Activated CD8-positive, alpha-beta memory T cell treated with anti-CD3 and anti-CD28 coated beads for 36 hours (primary cell): ENCODE measurements around the gene RTL5. TPM values are rescaled to one million over a fixed set of nuclear protein-coding genes. Genes with fewer than 3 reads are reported as not detected.

Experiments used
- CTCF ChIA-PET: fragments of 350-600 bp; sonication (Branson Sonifier 250); formaldehyde crosslinking; loops from one replicate; lab custom pipeline; 2021; ENCODE audit warnings: antibody characterized with exemption; lab: Charles Lee
- POLR2A ChIA-PET: fragments of 350-600 bp; sonication (Branson Sonifier 250); formaldehyde crosslinking; loops from one replicate; lab custom pipeline; 2021; ENCODE audit warnings: antibody characterized with exemption; lab: Charles Lee
- total RNA-seq, 2 experiments: library from RNA; stranded (reverse); gene quantifications; one replicate each; pipeline ENCODE4 v1.2.3, GENCODE V29; 2021

Gene RTL5
- total RNA-seq, 2 experiments from 2014 or later, result 0.42 to 0.44 TPM

DNA sequence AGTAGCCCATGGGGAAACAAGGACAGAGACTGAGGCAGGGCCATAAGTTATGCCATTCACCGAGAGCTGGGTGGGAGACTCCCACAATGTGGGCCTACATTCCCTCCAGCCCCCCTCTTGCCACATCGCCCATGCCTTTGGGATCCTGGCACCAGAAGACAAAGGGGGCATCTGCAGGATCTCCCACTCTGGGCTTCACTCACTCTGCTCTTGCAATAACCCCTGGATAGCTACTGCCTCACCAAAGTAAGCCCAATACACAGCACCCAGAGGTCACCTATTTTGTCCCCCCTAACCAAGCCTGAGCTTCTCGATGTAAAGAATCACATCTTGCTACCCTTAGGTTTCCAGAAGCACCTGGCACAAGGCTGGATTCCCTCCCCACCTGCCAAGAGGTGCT lies 741 bp upstream of the RTL5 start:
- ChIA-PET CTCF (interaction anchor here (0.9 kb wide), 1 partner anchor 13 kb away, joined by 5 read pairs; no protein-coding TSS in a partner anchor), POLR2A (no interaction called here)

DNA sequence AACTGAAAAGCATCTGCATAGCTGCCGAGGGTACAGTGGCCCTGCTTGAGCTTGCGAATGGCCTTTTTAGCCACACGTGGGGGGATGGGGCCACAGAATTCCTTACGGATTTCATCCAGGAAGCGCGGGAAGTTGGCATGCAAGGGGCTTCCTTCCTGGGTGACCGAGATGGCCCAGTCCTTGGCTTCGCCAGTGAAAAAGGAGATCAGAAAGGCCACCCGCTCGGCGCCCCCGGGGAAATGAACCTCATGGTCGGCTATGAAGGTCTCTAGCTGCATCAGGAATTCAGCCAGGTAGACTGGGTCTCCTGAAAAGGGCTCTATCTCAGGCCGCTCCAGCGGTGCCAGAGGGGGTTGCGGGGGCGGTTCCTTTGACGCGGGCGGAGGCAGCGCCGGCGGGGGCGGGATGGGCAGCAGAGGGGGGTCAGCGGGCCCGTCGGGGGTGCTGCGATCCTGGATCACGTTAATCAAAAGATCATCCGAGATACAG lies 909 bp downstream of the RTL5 start:
- CTCF ChIA-PET, result interaction anchor here (1.6 kb wide), 1 partner anchor 134 kb away, joined by 5 read pairs; no protein-coding TSS in a partner anchor
- POLR2A ChIA-PET, result no interaction called here

DNA sequence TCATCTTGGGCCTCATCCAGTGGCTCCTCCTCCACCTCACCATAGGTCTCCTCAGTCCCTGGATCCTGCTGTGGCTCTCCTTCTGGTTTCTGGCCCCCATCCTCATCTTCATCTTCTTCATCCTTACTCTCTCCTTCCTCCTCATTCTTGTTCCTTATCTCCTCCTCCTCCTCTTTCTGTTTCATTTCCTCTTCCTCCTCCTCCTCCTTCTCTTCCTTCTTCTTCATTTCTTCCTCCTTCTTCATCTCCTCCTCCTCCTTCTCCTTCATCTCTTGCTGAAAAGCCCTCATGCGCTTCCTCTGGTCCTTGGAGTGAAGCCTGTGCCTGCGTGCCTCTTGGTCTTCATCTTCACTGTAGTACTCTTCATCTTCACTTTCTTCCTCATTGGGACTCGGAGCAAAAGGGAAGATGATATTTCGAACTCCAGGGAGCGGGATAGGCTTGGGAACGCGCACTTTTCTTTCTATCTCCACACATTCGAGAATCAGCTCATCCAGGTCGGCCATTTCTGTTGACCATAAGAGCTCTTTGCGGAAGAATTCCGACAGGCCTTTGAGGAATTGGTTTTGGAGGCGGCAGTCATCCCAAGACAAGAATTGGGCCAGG lies 1.5 kb downstream of the RTL5 start:
- ChIA-PET CTCF (interaction anchor here (1.6 kb wide), 1 partner anchor 133 kb away, joined by 5 read pairs; no protein-coding TSS in a partner anchor), POLR2A (no interaction called here)

DNA sequence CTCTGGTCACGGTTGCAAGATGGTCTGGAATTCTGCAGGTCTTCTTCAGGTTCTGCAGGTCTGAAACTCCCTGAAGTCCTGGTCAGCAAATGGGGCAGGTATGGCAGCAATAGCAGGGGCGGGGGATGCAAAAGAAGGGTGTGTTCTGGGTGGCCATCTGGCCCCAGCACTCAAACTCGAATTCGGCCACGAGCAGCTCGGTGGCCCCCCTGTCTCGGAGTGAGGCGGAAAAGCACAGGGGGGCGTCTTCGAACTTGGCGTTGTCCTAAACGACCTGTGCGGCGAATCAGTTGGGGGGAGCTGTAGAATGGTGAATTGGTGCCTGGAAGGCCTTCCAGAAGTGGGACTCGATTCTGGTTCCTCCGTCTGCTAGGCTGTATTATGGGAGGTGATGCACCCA lies 2.1 kb downstream of the RTL5 start:
- ChIA-PET CTCF (interaction anchor here (1.6 kb wide), 1 partner anchor 133 kb away, joined by 5 read pairs; no protein-coding TSS in a partner anchor), POLR2A (no interaction called here)

DNA sequence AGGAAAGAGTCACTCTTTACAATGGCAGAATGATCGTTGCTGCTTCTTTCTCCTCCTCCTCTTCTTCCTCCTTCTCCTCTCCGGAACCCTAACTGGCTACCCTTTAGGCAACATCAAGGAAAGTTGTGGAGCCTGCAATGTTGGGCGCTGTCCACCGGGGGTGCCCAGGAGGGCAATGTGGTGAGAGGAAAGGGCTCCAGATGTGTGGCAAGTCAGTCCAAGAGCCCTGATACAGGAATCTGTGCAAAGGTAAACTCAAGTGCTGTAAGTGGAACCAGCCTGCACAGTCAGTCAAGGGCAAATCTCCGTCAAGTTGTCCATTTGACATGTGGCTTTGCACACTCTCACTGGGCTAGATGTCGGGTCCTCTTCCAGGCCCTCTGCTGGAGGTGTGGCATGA lies 2.8 kb downstream of the RTL5 start:
- ChIA-PET CTCF (interaction anchor here (0.9 kb wide), 2 partner anchors 107 to 126 kb away, joined by 3 read pairs; no protein-coding TSS in a partner anchor), POLR2A (no interaction called here)

DNA sequence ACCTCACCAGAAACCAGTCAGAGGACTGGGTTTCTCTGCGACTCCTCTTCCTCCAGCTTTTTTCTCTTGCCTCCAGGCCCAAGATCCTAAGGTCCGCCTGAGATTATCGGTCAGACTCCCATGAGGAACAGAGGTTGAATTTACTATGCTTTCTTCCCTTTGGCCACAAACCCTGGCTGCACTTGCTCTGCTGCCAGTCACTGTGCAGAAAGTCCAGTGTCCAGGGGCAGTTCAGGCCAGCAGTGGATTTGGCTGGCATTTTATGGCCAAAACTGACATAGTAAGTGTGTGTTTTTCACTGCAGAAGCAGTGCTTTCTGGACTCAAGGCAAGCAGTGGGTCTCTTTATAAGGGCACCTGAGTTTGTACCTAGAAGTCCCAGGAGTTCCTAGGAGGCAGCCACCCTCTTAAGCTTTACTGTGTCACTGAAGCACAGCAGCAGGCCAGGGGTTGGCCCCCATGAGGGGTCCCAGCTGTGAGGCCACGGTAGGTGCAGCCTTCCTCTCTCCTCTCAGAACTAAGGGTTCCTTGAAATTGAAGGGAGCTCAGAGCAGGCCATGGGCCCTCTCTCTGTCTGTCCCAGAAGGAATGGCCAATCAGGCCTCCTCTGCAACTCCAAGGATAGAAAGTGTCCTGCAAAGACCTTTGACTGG lies 3.4 kb downstream of the RTL5 start:
- POLR2A ChIA-PET, result no interaction called here

DNA sequence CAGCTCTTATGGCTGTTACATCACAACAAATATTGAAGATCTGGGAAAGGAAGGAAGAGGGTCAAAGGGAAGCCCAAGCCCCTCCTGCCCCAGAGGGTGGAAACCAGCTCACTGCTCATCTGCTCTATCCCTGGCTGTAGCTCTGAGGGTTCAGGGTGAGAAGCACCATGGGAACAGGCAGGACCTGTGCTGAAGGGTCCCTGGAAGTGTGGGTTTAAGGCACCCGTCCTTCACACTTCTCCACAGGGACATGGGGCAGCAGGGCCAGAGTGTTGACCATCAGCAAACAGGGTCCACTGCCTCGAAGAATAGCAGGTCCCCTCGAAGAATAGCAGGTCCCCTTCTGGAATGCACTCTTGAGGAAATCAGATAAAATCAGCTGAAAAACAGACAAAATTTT lies 4.4 kb downstream of the RTL5 start:
- POLR2A ChIA-PET, result no interaction called here
- CTCF ChIA-PET, result interaction anchor here (0.6 to 4.9 kb wide), 5 partner anchors 11 to 129 kb away, joined by 3 to 26 read pairs (median 3); no protein-coding TSS in a partner anchor

More for the DNA sequence above, 3.4 kb downstream of the RTL5 start:
- CTCF ChIA-PET, result interaction anchor here (0.5 to 4.9 kb wide), 5 partner anchors 15 to 126 kb away, joined by 3 to 26 read pairs (median 3); no protein-coding TSS in a partner anchor

DNA sequence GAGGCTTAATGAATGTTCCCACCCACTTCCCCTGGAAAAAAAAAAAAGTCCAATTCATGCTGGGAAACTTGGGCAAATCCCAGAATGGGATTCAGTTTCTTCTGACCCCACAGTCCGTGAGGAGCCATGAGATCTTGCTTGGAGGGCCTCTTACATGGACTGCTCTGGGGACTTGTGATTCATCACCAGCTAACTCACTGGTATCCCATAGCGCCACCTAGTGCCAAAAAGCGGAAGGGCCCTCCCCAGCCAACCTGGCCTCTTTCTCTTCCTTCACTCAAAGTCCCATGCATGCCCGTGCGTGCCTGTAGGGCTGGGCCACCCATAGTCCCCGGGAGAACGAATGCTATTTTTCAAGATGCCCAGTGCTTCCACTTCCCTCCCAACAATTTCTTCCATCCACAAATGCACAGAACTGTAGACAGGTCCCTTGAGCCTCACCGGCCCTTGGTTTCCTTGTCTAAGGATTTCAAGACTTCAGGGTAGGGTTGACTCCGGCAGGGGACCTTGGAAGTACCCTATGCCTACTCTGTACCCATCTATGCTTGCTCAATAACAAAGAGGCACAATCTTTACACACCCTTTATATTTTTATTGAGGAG lies 5.1 kb downstream of the RTL5 start:
- POLR2A ChIA-PET, result no interaction called here

DNA sequence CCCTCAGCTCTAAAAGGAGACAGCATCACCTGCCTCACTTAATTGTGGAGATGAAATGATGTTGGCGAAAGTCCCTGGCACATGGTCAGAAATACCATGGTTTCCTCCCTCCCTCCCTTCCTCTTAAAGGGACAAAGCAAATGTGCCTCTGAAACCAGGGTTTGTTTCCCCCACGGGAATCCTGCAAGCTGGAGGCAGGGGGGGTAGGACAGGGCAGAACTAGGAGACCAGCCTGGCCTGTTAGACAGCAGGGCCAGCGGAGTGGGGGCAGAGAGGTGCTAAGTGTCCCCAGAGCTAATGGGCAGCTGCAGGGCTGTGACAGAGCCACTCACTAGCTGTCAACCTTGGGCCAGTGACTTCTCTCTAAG lies 5.7 kb downstream of the RTL5 start:
- ChIA-PET POLR2A (no interaction called here), CTCF (interaction anchor here (1.1 to 4.9 kb wide), 3 partner anchors 107 to 127 kb away, joined by 3 to 26 read pairs (median 8); no protein-coding TSS in a partner anchor)

More for the DNA sequence above, 5.1 kb downstream of the RTL5 start:
- CTCF ChIA-PET, result interaction anchor here (0.6 to 4.9 kb wide), 6 partner anchors 10 to 128 kb away, joined by 3 to 26 read pairs (median 4); no protein-coding TSS in a partner anchor

DNA sequence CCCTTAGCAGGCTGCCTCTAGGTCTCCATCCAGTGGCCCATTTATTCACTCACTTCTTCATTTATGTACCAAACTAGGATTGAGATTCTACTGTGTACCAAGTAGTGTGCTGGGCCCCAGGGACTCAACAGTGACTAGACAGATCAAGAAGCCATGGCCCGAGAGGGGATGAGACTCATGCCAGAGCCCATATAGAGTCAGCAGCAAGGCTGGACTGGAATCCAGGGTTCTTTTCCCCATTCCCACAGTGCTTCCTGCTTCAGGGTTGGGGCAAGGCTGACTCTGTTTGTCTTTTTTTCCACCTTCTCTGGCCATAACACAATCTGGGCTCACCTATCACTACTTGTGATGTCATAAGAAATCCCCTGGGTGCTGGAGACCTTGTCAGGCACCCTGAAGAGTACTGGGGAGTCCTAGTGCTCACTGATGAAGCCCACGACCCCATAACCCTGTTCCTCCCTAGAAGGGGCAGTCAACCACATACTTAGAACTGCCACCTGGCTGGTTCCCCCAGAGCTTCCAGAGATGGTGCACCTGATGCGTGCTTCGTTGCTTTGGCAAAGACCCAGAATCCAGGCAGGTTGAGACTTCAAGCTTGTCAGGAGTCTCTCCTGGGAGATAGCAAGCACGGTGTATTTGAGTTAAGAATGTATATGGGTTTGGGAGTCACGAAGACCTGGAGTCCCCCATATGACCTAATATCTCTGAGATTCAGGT lies 6.2 kb downstream of the RTL5 start:
- ChIA-PET POLR2A (no interaction called here), CTCF (interaction anchor here (0.8 to 4.9 kb wide), 4 partner anchors 20 to 127 kb away, joined by 3 to 26 read pairs (median 6); no protein-coding TSS in a partner anchor)

DNA sequence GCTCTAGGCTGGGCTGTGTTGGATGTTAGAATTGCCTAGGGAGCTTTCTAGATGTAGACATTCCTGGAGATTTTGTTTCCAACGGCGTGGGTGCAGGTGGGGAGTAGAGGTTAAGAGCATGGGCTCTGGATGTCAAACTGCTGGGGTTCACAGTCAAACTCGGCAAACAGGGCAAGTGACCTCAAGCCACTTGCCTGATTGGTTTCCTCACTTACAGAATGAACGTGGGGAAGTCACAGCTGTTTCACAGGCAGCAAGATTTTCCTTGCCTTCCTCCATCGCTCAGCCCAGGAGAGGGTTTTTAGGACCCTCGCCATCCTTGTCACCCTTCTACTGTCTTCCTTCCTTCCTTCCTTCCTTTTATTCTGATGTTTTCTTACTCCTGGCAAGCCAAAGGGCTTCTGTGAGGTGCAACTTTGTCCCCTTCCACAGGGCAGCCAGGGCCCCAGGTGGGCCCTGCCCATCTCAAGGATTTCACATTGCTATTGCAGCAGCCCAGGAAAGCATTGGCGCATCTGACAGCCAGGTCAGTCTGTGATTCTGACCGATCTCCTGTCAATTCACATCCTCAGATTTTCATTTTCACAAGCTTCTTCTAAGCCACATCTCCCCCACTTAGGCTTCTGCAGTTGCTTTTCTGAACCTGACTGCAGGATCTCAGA lies 7.0 kb downstream of the RTL5 start:
- ChIA-PET CTCF (interaction anchor here (0.8 to 4.9 kb wide), 2 partner anchors 19 to 106 kb away, joined by 3 to 26 read pairs; no protein-coding TSS in a partner anchor), POLR2A (no interaction called here)

DNA sequence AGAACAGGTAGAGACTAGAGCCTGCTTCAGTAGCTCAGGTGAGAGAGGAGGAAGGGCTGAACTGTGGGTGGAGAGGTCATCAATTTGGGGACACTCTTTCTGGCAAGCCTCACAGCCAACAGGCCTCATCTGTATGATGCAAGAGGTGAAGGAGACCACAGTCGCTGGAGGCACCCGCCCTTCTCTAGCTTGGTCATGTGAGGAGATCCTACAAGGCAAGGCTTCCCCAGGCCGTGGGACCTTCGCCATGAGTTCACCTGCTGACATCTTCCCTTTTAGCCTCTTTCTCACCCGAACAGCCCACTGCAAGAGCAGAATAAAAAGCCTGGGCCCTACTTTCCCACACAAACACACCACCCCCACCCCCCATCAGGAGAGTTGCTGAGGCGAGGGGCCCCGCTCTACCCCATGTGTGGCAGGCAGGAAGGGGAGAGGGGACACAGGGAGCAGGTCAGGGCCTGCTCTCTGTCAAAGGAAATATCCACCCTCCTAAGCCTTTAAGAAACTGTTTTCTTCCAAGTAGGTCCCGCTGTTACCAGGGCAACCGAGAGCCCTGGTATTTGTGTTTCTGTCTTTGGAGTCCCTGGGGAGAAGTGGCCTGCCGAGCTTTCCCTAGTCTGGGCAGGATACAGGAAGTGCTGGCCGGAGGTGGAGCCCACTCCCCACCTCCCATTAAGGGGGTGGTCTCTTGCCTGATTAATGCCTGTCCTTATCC lies 8.1 kb downstream of the RTL5 start:
- ChIA-PET CTCF (interaction anchor here (4.9 kb wide), 1 partner anchor 105 kb away, joined by 26 read pairs; no protein-coding TSS in a partner anchor), POLR2A (no interaction called here)

DNA sequence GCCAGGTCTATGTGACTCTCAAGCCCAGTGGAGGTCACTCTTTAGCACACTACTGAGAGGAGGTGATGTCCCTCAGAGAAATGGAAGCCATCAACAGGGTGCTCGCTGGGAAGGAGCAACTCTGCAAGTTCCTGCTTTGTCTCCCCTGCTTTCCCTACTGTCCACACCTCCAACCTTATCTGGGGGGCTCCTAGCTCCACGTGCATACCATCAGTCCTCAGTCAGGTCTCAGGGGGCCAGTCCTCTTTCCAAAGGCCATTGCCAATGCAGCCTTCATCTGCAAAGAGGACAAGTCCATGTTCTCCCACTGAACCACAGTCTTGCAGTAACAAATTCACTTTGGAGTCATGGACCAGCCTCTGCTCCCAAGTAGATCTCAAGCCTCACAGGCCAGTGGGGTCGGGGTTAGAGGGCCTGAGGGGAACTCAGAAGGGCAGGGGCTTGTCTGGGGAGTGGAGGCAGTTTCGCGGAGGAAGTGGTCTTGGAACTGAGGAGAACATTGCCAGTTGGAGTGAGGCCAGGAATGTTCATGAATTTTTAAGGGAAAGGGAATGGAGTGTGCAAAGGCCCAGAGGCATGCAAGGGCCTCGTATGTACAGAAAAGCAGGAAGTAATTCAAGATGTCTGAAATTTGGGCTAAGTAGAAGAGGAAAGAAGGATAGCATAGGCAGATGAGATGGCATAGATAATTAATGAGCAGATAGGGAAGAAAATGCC lies 8.9 kb downstream of the RTL5 start:
- CTCF ChIA-PET, result no interaction called here
- POLR2A ChIA-PET, result no interaction called here

DNA sequence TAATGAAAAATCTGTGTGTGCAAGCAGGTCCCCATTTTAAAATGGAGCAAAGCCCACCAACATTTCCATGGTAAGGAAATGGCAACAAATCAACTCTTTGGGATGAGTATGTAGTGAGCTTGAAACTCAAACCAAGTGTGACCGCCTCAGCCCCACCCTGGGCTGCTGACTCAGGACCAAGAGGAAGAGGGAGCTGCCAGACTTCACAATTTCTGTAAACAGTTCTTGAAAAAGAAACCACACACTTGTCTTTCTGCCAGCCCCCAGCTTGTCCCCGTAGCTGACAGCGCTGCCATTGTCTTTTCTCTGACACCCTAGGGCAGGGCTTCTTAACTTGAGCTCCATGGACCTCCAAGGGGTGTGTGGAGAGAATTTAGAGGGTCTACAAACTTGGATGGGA lies 10.3 kb downstream of the RTL5 start:
- POLR2A ChIA-PET, result no interaction called here
- CTCF ChIA-PET, result no interaction called here

DNA sequence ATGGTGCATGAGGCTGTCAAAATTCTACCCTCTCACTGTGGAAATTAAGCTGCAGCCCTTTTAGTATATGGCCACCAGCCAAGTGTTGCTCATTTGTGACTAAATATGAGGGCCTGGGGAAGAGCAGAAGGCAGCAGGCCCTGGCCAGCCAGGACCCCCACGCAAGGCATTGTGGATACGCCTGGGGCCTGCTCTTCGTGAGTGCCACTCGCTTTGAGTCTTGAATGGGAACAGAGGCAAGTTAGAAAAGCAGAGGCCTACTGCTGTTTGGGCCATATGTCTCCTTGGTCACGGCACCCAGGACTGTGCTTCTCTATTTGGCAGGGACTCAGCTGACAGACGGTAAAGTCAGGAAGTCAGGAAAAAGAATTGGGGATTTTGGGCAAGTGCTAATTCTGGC lies 10.9 kb downstream of the RTL5 start:
- POLR2A ChIA-PET, result no interaction called here
- CTCF ChIA-PET, result no interaction called here

DNA sequence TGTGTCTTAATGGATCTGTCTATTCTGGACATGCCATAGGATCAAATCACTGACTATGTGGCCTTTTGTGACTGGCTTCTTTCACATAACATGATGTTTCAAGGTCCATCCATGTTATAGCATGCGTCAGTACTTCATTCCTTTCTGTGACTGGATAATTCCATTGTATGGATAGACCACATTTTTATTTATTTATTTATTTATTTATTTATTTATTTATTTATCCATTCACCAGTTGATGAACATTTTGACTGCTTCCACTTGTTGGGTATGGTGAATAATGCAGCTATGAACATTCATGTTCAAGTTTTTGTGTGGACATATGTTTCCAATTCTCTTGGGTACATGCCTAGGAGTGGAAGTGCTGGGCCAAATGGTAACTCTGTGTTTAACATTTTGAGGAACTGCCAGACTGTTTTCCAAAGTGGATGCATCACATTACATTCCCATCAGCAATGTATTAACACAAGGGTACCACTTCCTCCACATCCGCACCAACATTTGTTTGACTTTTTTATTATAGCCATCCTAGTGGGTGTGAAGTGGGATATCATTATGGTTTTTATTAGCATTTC lies 14.0 kb downstream of the RTL5 start:
- ChIA-PET CTCF (no interaction called here), POLR2A (no interaction called here)

DNA sequence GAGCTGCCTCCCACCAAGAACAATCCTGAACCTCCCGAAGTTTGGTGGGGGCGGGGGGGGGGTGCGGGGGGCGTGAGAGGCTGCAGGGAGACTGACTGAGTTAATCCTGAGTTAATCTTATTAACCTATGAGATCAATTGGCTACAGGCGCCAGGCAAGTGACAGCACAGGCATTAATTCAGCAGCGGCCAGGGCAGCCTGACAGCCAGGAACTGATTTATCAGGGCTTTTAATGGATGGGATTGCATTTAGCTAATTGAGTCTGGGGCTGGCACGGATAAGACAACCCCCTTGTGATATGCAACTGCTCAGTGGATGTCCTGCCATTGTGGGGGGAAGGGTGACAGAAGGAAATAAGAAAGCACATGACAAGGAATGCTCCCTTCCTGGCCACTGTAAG lies 16.3 kb downstream of the RTL5 start:
- ChIA-PET POLR2A (no interaction called here), CTCF (no interaction called here)
